HG02884 (cell line): ENCODE measurements around the gene CD27.
"Not testable (repeated sequence)": the region's sequence is repeated elsewhere in the genome, so short reads cannot be mapped to it uniquely, and the experiment has no call there.

Experiments used
- ATAC-seq: cut with Tn5 transposase; IDR thresholded peaks from one replicate; pipeline ENCODE4 v1.9.1; 2021; ENCODE audit warnings: mild to moderate bottlenecking, moderate library complexity; ENCODE audit not compliant: unreplicated experiment

Gene CD27

DNA sequence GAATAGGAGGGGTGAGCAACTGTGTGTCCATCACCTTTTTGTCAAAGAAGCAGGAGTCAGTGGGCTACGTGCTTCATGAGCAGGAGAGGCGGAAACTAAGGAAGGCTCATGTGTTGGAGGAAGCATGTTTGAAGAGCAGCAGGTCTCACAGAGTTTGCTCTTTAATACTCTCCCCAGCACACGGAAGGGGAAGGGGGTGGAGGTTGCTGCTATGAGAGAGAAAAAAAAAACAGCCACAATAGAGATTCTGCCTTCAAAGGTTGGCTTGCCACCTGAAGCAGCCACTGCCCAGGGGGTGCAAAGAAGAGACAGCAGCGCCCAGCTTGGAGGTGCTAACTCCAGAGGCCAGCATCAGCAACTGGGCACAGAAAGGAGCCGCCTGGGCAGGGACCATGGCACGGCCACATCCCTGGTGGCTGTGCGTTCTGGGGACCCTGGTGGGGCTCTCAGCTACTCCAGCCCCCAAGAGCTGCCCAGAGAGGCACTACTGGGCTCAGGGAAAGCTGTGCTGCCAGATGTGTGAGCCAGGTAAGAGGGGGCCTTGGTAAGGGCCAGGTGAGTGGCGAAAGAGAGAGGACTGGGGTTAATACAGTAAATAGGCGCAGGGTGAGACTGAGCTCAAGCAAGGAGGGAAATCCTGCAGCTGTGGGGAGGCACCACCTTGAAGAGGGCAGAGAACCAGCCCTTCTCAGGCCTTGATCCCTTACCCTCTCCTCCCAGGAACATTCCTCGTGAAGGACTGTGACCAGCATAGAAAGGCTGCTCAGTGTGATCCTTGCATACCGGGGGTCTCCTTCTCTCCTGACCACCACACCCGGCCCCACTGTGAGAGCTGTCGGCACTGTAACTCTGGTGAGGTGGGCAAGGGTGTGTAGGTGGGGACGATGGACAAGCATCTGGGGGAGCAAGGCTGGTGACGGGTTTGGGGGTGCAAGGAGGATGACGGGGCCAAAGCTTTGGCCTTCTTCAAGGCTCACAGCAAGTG lies at the start of gene CD27:
Gene CD27, plus strand, starts transcription at position 252 of the 985 bp plus-strand sequence. Its CDS starts 141 bp downstream, at position 393.
- ATAC-seq, result no peak

DNA sequence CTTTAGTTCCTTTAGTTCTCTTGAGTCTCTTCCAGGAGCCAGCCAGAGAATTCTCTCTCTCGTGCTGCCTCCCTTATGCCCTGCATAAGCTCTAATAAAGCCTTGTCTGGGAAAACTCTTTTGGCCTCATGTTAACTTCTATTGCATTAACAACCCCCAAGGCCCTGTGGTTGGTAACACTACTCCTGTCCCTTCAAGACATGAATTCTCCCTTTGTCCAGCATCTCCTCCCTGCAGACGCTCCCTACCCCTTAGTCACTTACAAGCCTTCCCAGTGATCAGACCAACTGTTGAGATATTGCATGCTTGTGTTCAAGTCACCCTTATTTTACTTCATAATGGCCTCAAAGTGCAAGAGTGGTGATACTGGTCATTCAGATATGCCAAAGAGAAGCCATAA lies 48.7 kb upstream of the CD27 start:
- no peak for ATAC-seq

DNA sequence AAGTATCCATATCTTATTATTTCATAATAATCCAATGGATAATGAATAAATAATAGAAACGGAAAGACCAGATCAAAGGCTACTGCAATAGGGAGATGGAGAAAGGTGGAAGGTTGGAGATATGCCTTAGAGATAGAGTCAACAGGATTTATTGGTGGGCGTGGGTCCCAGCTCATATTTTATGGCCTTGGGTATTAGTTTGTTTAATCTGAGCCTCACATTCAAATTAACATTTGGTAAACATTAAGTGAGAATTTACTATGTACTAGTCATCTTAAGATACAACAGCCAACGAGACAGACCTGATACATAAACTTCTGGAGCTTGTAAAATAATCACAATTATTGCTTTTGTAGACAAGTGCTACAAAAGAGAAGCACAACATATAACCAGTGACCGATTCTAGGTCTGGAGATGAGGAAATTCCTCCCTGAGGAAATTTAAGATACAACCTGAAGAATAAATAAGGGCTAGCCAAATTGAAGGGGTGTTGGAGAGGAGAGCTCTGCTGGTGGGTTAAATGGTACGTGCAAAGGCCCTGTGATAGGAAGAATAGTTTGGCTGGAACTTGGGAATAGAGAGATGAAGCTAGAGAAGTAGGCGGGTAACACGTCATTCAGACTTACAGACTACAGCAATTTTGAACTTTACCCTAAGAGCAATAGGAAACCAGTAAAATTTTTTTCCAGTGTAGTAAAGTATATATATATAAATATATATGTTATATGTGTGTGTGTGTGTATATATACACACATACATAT lies 44.7 kb upstream of the CD27 start:
- no peak for ATAC-seq

DNA sequence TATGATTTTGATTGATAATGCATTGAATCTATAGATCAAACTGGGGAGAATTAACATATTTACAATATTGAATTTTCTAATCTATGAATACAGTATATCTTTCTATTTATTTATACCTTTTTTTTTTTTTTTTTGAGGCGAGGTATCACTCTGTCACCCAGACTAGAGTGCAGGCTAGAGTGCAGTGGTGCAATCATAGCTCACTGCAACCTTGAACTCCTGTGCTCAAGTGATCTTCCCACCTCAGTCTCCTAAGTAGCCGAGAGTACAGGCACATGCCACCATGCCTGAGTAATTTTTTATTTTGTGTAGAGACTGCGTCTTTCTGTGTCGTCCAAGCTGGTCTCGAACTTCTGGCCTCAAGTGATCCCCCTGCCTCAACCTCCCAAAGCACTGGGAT lies 40.4 kb upstream of the CD27 start:
- no peak for ATAC-seq

DNA sequence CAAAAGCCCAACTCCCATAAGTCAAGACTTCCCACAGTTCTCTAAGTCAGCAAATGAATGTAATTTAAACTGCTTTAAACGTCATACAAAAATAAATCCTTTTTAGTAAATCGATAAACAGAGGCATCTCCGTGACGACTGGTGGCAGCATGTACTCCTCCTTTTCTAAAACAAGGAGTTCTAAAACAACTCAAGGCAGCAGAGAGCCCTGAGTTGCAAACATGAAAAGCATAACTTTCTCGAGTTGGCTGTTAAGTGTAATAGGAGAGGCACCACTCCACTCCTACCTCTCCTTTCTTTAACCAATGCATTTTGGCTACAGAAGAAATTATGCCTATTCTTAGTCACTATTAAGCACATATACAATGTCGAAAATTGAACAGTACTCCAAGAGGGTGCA lies 38.8 kb upstream of the CD27 start:
- ATAC-seq, result no peak

DNA sequence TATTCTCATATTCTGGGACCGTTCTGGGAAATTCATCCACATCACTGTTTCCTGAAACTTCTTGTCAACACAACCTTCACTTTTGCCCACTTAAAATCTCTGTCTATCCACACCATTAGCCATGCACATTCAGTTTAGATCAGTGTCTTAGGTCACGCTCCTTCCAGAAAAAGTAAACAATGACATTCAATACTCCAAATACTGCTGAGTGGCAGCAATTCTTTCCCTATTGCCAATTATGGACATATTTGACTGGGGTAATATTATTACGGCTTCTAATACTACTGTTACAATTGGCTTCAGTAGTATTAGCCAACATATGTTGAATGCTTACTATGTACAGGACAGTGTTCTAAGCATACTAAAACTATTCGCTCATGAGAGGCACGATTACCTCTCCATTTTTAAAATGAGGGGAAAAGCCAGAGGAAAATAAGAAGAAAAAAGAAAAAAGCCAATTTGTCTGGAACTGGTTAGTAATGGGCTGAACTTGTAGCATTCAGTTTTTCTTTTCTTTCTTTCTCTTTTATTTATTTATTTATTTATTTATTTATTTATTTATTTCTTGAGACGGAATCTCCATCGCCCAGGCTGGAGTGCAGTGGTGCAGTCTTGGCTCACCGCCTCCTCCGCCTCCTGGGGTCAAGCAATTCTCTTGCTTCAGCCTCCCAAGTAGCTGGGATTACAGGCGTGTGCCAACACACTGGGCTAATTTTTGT lies 37.4 kb upstream of the CD27 start:
- no peak for ATAC-seq

DNA sequence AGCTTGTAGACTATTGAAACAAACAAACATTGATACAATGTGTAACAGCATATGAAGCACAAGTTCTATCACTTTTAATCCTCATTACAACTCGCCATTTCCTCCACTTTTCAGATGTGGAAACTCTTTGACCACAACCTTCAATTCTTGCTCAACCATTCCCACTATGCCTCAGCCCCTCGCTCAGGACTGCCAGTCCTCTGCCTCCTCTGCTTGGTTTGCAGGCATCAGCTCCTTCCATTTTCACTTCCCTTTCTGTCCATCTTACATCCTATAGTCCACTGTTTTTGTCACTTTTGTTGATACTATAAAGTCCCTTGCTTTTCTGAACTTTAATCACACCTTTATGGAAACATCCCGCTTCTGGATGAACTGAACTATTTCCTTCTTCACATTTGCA lies 28.2 kb upstream of the CD27 start:
- no peak for ATAC-seq

DNA sequence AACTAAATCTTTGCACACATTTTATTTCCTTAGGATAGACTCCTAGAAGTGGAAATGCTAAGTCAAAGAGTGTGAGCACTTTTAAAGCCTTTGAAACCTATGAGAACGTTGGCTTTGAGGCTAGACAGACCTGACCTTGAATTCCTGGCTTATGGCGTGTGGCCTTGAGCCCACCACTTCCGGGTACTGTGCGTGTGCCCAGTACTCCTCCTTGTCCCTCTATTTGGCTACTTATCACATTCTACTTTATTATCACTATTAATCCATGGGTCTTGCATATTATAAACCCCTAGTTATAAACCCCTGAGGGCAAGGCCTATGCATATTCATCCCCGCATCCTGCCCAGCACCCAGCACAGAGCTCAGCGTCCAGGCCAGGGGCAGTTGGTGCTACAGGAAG lies 26.0 kb upstream of the CD27 start:
- no peak for ATAC-seq

DNA sequence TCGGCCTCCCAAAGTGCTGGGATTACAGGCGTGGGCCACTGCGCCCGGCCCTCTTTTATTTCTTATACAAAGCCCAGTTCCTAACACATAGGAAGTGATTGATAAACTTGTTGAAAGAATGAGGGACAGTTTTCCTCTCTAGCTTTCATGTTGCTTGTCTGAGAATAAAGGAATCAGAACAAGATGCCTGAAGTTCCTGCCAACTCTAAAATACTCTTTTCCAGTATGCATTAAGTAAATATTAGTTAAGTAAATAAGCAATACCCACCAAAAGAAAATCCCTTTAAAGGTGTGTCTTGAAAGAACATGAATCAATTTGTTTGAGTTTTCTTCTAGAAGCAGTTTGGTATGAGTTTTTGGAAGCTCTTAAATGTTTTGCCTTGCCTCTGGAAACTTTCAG lies 24.4 kb upstream of the CD27 start:
- no peak for ATAC-seq

DNA sequence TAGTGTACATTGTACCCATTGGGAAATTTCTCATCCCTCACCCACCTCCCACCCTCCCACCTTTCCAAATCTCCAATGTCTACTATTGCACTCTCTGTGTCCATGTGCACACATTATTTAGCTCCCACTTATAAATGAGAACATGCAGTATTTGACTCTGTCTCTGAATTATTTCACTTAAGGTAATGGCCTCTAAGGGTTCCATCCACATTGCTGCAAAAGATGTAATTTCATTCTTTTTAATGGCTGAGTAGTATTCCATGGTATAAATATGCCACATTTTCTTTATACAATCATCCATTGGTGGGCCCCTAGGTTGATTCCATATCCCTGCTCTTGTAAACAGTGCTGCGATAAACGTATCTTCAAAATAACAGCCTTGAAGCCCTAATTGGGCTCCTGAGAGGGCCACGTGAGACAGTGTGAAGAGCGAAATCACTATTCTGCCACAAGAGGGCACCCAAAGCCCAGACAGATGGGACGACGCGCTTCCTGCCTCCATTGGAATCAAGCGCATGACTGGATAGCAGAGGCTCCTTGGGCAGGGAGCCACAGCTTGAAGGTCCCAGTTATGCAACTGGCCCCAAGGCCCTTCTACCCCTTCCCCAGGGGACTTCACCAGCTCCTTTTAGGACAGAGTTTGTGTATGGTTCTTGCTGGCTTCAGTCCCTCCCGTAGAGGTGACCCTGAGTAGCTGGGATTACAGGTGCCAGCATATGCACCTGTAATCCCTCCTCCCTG lies 21.3 kb upstream of the CD27 start:
- no peak for ATAC-seq

DNA sequence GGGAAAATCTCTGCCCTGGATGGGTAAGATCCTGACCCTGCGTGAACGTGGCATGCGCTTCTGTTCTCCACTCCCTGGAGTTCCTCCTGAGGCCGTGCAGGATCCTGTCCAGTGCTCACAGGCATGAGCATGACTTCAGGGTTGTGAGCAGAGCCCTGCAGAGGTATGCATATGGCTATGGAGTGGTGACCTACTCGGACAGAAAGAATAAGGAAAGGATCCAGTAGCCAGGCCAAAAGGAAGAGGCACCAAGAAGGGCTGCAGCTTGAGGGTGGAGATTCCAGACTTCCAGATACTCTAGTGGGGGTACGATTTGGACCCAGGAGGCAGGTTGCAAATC lies 20.8 kb upstream of the CD27 start:
- ATAC-seq, result no peak

DNA sequence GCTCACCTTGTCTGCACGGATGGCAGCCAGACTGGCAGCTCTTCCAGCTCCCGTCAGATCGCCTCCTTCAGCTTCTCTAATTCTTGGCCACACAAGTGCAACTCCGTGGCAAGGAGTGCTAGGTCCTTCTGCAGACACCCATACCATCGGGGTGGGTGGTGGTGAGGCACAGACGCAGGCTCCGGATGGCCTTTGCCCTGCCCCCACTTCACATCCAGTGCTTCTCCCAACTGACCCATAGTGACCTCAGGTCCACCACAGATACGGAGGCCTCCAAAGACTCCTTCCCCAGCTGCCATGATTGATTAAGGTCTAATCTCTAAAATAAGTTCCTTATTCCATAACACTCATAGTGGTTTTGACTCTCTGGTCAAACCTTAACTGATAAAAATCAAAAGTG lies 19.9 kb upstream of the CD27 start:
- ATAC-seq, result no peak

DNA sequence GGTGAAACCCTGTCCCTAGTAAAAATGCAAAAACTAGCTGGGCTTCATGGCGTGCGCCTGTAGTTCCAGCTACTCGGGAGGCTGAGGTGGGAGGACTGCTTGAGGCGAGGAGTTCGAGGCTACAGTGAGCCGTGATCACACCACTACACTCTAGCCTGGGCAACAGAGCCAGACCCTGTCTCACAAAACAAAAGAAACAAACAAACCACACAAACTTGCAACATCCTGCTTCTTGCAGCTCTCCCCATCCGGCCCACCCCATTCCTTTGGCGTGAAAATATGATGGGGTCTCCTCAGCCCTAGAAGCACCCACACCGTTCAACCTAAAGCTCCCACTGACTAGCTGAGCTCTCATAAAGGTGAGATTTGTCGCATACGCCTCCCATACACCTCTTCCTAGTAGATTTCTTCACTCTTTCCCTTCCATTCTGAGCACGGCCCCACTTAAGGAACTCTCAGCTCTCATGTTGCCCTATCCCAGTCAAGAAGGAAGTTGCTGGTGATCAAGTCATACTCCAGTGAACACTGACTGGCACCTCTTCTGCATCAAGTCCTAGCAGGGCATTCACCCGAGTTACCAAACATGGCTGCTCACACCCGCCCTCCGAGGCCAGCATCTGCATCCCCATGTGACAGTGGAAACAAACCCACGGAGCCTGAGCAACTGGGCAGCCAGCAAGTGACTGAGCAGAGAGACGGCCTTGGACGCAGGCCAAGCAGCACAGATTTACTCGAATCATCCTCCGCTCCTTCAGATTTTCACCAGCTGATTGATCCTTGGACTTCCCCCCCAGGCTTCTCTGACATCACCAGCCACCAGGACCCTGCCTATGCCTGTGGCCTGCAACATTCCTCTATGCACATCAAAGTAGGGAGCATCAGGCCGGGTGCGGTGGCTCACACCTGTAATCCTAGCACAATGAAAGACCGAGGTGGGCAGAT lies 18.9 kb upstream of the CD27 start:
- ATAC-seq, result no peak

DNA sequence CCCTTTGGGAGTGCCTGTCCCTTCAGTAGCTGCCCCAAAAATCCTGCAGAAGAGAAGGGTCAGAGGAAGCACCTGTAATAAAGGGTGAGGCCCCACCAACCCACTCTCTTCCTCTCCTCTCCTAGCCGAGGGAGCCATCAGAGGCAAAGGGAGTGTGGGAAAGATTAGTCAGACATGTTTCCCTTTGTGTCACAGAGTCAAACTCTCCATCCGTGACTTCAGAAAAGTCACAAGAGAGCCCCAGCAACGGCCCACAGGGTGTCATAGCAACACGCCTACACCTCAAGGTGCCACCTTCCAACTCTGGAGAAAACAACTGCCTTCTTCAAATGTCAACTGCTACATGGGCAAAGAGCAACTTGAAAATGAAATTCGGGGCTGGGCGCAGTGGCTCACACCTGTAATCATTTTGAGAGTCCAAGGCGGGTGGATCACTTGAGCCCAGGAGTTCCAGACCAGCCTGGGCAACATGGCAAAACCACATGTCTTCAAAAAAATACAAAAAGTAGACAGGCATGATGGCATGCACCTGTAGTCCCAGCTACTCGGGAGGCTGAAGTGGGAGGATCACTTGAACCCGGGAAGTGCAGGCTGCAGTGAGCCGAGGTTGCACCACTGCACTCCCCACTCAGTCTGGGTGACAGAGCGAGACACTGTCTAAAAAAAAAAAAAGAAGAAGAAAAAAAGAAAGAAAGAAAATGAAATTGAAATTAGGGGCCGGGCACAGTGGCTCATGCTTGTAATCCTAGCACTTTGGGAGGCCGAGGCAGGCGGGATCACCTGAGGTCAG lies 17.7 kb upstream of the CD27 start:
- ATAC-seq, result peak; percentile 46

DNA sequence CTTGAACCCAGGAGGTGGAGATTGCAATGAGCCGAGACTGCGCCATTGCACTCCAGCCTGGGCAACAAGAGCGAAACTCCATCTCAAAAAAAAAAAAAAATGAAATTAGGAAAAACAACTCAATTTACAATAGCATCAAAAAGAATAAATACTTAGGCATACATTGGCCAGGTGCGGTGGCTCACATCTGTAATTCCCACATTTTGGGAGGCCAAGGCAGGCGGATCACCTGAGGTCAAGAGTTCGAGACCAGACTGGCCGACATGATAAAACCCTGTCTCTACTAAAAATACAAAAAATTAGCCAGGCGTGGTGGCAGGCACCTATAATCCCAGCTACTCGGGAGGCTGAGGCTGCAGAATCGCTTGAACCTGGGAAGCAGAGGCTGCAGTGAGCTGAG lies 17.0 kb upstream of the CD27 start:
- ATAC-seq, result not testable (repeated sequence)

DNA sequence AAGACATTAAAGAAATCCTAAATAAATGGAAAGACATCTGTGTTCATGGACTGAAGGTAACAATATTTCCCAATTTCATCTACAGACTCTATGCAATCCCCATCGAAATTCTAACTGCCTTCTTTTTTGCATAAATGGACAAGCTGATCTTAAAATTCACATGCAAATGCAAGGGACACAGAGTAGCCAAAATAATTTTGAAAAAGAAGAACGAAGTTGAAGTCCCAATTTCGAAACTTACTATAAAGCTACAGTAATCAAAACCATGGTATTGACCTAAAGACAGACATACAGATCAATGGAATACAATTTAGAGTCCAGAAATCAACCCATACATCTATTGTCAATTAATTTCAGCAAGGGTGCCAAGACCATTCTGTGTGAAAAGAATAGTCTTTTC lies 16.4 kb upstream of the CD27 start:
- no peak for ATAC-seq

DNA sequence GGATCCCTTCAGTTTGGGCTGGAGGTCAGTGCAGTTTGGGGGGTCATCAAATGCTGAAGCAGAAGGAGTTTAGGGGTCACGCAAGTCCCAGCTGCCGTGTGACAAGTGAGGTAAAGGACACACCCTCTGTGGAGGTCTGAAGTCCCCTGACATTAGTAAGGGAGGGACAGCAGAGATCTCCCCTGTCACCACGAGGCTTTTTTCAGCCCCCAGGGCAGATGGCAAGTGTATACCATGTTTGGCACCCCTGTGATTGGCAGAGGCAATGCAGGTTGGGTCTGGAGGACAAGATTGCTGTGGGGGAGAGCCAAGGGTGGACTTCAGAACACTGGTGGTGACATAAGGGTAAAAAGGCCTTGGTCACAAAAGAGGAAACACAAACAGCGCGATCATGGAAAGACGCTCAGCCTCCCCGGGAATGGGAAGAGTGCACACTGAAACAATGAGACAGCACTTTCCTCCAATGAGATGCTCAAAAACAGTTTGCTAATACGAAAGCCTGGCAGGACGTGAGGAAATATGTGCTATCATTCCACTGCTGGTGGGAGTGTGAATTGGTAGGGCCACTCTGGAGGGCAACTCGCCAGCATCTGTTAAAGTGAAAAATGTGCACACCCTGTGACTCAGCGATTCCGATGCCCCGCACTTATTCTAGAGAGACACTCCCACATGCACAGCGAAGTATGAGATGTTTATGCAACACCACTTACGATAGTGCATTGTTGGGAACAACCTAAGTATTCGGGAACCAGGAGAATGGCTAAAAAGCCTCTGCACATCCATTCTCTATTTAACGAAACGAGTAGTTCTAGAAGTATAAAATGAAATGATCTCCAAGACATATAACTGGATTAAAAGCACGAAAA lies 14.4 kb upstream of the CD27 start:
- no peak for ATAC-seq

DNA sequence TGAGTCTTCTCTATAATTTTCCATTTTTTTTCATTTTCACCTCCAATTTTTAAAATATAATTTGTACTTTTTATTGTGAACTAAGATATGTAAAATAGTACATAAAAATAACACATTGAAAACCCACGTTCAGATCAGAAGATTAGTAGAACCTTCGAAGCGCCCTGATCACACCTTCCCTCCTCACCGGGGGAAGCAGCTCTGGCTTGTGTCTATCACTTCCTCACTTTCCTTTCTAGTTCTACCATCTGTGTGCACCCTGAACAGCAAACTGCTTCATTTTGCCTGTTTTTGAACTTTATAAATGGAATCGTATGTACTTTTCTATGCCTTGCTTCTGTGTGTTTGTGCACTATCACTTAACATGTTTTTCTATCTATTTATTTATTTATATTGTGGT lies 11.8 kb upstream of the CD27 start:
- ATAC-seq, result no peak
